K562 (cell line): ENCODE results near the gene TMTC2.

Source experiments
- ATF1 ChIP-seq, 2 experiments: fragments of 450-650 bp in 1 of 2; IDR thresholded peaks; 2 replicates each; pipeline ENCODE4 v1.6.1; 2016; ENCODE audit warnings: missing compliant biosample characterization in 1 of 2, missing genetic modification characterization in 1 of 2
- POLR2A ChIP-seq: fragments of 450-650 bp; conservative IDR thresholded peaks from 2 replicates; pipeline ENCODE4 v1.6.1; 2016
- RFX5 ChIP-seq: IDR thresholded peaks from 2 replicates; pipeline ENCODE4 v1.6.1; 2011; ENCODE audit warnings: low read depth, mild to moderate bottlenecking, improper control_type of control experiment, low read length
- TAF1 ChIP-seq: IDR thresholded peaks from 2 replicates; pipeline ENCODE4 v1.6.1; 2011; ENCODE audit warnings: mild to moderate bottlenecking, low read length, moderate library complexity; ENCODE audit not compliant: insufficient read depth, control insufficient read depth, severe bottlenecking; ENCODE audit errors: extremely low read depth

DNA sequence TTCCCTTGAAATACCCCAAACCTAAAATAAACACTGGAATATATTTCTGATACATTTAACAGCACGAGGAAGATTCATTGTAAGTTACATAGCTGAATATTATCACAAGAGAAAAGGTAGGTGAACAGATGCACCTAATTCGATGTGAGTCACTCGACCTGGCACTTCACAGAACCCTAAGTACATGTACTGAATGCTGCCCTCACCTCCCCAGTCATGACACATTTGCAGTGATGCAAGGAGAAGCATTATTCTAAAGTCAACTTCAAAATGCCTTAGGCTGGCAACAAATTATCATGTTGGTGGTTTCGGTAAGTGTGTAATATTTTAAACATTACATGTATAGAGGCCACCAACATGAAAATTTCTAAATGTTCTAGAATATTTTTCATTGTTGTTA is 35.2 kb upstream of the TMTC2 start:
- no peak for TF ChIP-seq POLR2A
- no peak for TF ChIP-seq TAF1
- TF ChIP-seq ATF1 (CRISPR knock-in tag; IDR thresholded peaks at IDR 0.05), result no peak
- TF ChIP-seq ATF1 (tag; IDR thresholded peaks at IDR 0.05), result no peak
- no peak for TF ChIP-seq RFX5
